Skin of body (tissue), 2 donors: ENCODE measurements around the gene XRCC6. TPM values are rescaled to one million over a fixed set of nuclear protein-coding genes. Genes with fewer than 3 reads are reported as not detected.
"Not testable (repeated sequence)": the region's sequence is repeated elsewhere in the genome, so short reads cannot be mapped to it uniquely, and the experiment has no call there.

Source experiments
- DNase-seq: peaks from one replicate; lab custom pipeline; 2025; lab: John Stamatoyannopoulos, UW
- total RNA-seq: library from RNA; depleted of rRNA; stranded (reverse); fragments of >200 nt; gene quantifications from one replicate; pipeline ENCODE4 v1.2.3, GENCODE V29; 2014

The XRCC6 gene
- total RNA-seq, 1 donor from 2014 or later: 191 TPM

- DNase-seq: no peak
Measured at GRCh38 chr22:41650229-41650628, 29.1 kb downstream of the XRCC6 start.

GRCh38 chr22:41650821-41651220, 29.7 kb downstream of the XRCC6 start:
- no peak for DNase-seq

GRCh38 chr22:41654322-41654721, 33.2 kb downstream of the XRCC6 start:
- no peak for DNase-seq

- no peak for DNase-seq
Measured at GRCh38 chr22:41656556-41656955, 35.5 kb downstream of the XRCC6 start.

GRCh38 chr22:41657709-41658108, 36.6 kb downstream of the XRCC6 start:
- no peak for DNase-seq

GRCh38 chr22:41658869-41659268, 37.8 kb downstream of the XRCC6 start:
- DNase-seq: no peak

GRCh38 chr22:41659941-41660340, 38.8 kb downstream of the XRCC6 start:
- no peak for DNase-seq

GRCh38 chr22:41660416-41660815, 39.3 kb downstream of the XRCC6 start:
- no peak for DNase-seq

- no peak for DNase-seq
Measured at GRCh38 chr22:41661088-41661487, 40.0 kb downstream of the XRCC6 start.

GRCh38 chr22:41661713-41662112, 40.6 kb downstream of the XRCC6 start:
- no peak for DNase-seq

GRCh38 chr22:41663594-41663993, 42.5 kb downstream of the XRCC6 start:
- DNase-seq: not testable (repeated sequence)

GRCh38 chr22:41664490-41664889, 43.4 kb downstream of the XRCC6 start:
- no peak for DNase-seq

GRCh38 chr22:41664951-41665350, 43.9 kb downstream of the XRCC6 start:
- no peak for DNase-seq

GRCh38 chr22:41668971-41669911, 48.1 kb downstream of the XRCC6 start:
- no peak for DNase-seq

- not testable (repeated sequence) for DNase-seq
Measured at GRCh38 chr22:41672096-41672495, 51.0 kb downstream of the XRCC6 start.

- no peak for DNase-seq
Measured at GRCh38 chr22:41672780-41673509, 51.9 kb downstream of the XRCC6 start.

GRCh38 chr22:41674846-41675340, 53.8 kb downstream of the XRCC6 start:
- DNase-seq: no peak

GRCh38 chr22:41676134-41676533, 55.0 kb downstream of the XRCC6 start:
- no peak for DNase-seq

- no peak for DNase-seq
Measured at GRCh38 chr22:41681616-41682015, 60.5 kb downstream of the XRCC6 start.

GRCh38 chr22:41682033-41682807, 61.1 kb downstream of the XRCC6 start:
- peak; percentile 49 for DNase-seq

- no peak for DNase-seq
Measured at GRCh38 chr22:41683052-41683451, 62.0 kb downstream of the XRCC6 start.

GRCh38 chr22:41683616-41684015, 62.5 kb downstream of the XRCC6 start:
- no peak for DNase-seq
